Lower leg skin (tissue), 3 donors: ENCODE measurements around the gene C22orf42.

ENCODE experiments used
- POLR2A ChIP-seq, 2 donors: fragments of 450-650 bp; IDR thresholded peaks; one replicate each; pipeline ENCODE4 v1.6.1; 2016 to 2017; ENCODE audit warnings: antibody characterized with exemption in 2 of 2, mild to moderate bottlenecking in 1 of 2, moderate library complexity in 1 of 2
- TF ChIP-seq, protein P1 (sequence below), 3 donors: fragments of 450-650 bp; IDR thresholded peaks; one replicate each; pipeline ENCODE4 v1.5.1; 2016; ENCODE audit warnings: antibody characterized with exemption in 3 of 3, mild to moderate bottlenecking in 3 of 3, moderate library complexity in 2 of 3

- TF ChIP-seq, protein P1, sequence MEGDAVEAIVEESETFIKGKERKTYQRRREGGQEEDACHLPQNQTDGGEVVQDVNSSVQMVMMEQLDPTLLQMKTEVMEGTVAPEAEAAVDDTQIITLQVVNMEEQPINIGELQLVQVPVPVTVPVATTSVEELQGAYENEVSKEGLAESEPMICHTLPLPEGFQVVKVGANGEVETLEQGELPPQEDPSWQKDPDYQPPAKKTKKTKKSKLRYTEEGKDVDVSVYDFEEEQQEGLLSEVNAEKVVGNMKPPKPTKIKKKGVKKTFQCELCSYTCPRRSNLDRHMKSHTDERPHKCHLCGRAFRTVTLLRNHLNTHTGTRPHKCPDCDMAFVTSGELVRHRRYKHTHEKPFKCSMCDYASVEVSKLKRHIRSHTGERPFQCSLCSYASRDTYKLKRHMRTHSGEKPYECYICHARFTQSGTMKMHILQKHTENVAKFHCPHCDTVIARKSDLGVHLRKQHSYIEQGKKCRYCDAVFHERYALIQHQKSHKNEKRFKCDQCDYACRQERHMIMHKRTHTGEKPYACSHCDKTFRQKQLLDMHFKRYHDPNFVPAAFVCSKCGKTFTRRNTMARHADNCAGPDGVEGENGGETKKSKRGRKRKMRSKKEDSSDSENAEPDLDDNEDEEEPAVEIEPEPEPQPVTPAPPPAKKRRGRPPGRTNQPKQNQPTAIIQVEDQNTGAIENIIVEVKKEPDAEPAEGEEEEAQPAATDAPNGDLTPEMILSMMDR (IDR thresholded peaks at IDR 0.05): no peak
- no peak for TF ChIP-seq POLR2A (IDR thresholded peaks at IDR 0.05)
These were observed 36.2 kb downstream of the C22orf42 start for GRCh38 chr22:32122899-32123298.
